HFF-Myc (cell line): ENCODE data around the gene HS6ST2.
A peak's percentile ranks its signal among the peaks of the same experiment; 100 is the strongest.

Source experiments
- DNase-seq: peaks from one replicate; pipeline ENCODE4 v3.0.0-alpha.2; 2011; ENCODE audit warnings: low read depth; ENCODE audit errors: extremely low read depth
- H3K4me3 ChIP-seq: replicated peaks from 2 replicates; pipeline ENCODE4 v1.5.1; 2011; ENCODE audit warnings: low read depth, mild to moderate bottlenecking, control low read depth, low read length
- TF ChIP-seq, protein P1 (sequence below): IDR thresholded peaks from 2 replicates; pipeline ENCODE4 v1.5.1; 2012; ENCODE audit warnings: mild to moderate bottlenecking, low read depth, low read length, control low read depth; ENCODE audit errors: missing control alignments

Gene HS6ST2

DNA sequence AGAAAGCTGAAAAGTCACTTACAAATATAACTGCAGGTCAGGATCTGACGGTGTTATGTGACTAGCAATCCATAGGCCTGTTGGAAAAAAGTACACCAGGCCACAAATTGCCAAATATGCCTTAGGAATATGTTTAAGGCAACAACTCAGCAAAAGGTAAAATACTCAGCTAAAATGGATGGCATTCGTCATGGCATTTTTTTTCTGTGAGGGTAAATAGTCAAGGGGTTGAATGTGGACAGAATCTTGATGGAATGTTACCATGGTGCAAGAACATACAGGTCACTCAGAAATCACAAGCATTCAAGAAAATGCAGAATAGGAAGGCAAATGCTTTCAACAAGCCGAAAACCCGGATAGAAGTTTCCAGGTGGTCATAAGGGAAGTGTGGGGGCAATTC is 347.9 kb downstream of the HS6ST2 start:
- TF ChIP-seq, protein P1, sequence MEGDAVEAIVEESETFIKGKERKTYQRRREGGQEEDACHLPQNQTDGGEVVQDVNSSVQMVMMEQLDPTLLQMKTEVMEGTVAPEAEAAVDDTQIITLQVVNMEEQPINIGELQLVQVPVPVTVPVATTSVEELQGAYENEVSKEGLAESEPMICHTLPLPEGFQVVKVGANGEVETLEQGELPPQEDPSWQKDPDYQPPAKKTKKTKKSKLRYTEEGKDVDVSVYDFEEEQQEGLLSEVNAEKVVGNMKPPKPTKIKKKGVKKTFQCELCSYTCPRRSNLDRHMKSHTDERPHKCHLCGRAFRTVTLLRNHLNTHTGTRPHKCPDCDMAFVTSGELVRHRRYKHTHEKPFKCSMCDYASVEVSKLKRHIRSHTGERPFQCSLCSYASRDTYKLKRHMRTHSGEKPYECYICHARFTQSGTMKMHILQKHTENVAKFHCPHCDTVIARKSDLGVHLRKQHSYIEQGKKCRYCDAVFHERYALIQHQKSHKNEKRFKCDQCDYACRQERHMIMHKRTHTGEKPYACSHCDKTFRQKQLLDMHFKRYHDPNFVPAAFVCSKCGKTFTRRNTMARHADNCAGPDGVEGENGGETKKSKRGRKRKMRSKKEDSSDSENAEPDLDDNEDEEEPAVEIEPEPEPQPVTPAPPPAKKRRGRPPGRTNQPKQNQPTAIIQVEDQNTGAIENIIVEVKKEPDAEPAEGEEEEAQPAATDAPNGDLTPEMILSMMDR = no peak

DNA sequence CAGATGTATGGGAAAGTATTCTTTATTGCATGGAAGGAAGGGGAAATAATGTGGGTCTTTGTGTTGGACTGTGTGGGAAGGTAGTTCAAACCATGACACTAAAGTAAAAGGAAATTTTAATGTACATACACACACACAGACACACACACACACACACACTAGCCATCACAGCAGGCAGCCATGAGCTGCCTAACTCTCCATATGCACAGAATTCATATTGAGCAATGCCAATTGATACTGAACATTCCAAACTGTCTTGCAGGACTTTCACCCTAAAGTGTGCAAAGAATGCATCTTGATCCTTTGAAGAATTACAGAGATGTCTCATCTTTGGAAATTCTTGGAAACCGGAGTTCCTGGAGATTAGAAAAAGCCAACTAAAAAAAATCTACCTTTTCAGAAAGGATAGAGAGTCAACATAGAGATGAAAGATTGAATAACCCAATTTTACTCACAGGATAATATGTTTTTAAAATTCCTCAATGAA is 349.0 kb downstream of the HS6ST2 start:
- TF ChIP-seq, protein P1 = no peak
- no peak for DNase-seq

More for the DNA sequence above, 347.9 kb downstream of the HS6ST2 start:
- no peak for DNase-seq
- no peak overlapping the region for H3K4me3 ChIP-seq

GRCh38 chrX:132603700-132604286 is 354.6 kb downstream of the HS6ST2 start:
- TF ChIP-seq, protein P1 = no peak
- no peak for DNase-seq
- H3K4me3 ChIP-seq = no peak overlapping the region

More for the DNA sequence above, 349.0 kb downstream of the HS6ST2 start:
- H3K4me3 ChIP-seq = no peak overlapping the region

GRCh38 chrX:132602701-132603100 is 355.7 kb downstream of the HS6ST2 start:
- no peak for DNase-seq
- no peak overlapping the region for H3K4me3 ChIP-seq
- TF ChIP-seq, protein P1 = no peak

- no peak for DNase-seq
- H3K4me3 ChIP-seq = no peak overlapping the region
- TF ChIP-seq, protein P1 = no peak
These were observed 363.4 kb downstream of the HS6ST2 start for GRCh38 chrX:132594999-132595398.

DNA sequence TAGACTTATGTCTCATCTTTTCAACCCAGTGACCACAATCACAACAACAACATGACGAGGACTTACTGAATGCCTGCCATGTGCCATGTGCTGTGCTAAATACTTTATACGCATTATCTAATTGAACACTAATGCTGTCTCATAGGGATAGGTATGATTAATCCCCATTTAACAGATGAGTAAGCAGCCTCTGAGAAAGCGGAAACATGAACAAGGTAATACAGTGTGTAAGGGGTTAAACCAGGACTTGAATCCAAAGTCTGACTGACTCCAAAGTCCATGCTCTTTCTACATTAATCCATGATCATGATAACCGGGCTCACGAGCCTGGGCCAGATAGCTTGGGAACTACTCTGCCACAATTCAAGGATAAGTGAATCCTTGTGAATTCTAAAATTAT is 364.3 kb downstream of the HS6ST2 start:
- no peak for DNase-seq
- H3K4me3 ChIP-seq = no peak overlapping the region
- TF ChIP-seq, protein P1 = no peak

GRCh38 chrX:132592880-132593279 is 365.5 kb downstream of the HS6ST2 start:
- TF ChIP-seq, protein P1 = peak; percentile 36
- DNase-seq = no peak
- H3K4me3 ChIP-seq = no peak overlapping the region
